Smooth muscle cell (in vitro differentiated cells): ENCODE results near the gene ADNP. TPM values are rescaled to one million over a fixed set of nuclear protein-coding genes. Genes with fewer than 3 reads are reported as not detected.
A peak's percentile ranks its signal among the peaks of the same experiment; 100 is the strongest.

Experiments used
- DNase-seq: peaks from one replicate; lab custom pipeline; 2025; ENCODE audit not compliant: unreplicated experiment; lab: John Stamatoyannopoulos, UW
- H2AFZ ChIP-seq: fragments of 200-600 bp; sonication (generic); 2 replicates; pipeline ENCODE4 v1.6.0; 2016; ENCODE audit warnings: antibody characterized with exemption, low read depth, mild to moderate bottlenecking
- H3F3A ChIP-seq: fragments of 200-600 bp; sonication (generic); 2 replicates; pipeline ENCODE4 v1.6.0; 2017; ENCODE audit warnings: antibody characterized with exemption, low read depth
- H3K27ac ChIP-seq: fragments of 200-600 bp; sonication (generic); 2 replicates; pipeline ENCODE4 v1.5.1; 2016; ENCODE audit warnings: low read depth, mild to moderate bottlenecking
- H3K27me3 ChIP-seq: fragments of 200-600 bp; sonication (generic); 2 replicates; pipeline ENCODE4 v1.6.1; 2016; ENCODE audit warnings: low read depth, mild to moderate bottlenecking
- H3K36me3 ChIP-seq: fragments of 200-600 bp; sonication (generic); 2 replicates; pipeline ENCODE4 v1.5.1; 2016; ENCODE audit warnings: low read depth
- H3K4me1 ChIP-seq: fragments of 200-600 bp; sonication (generic); 2 replicates; pipeline ENCODE4 v1.5.1; 2016; ENCODE audit warnings: low read depth
- H3K4me2 ChIP-seq: fragments of 200-600 bp; sonication (generic); 2 replicates; pipeline ENCODE4 v1.6.0; 2016; ENCODE audit warnings: mild to moderate bottlenecking
- H3K4me3 ChIP-seq: fragments of 200-600 bp; sonication (generic); 2 replicates; pipeline ENCODE4 v1.5.1; 2016; ENCODE audit warnings: mild to moderate bottlenecking
- H3K79me2 ChIP-seq: fragments of 200-600 bp; sonication (generic); 2 replicates; pipeline ENCODE4 v1.6.0; 2016; ENCODE audit warnings: low read depth, mild to moderate bottlenecking
- H3K9ac ChIP-seq: fragments of 200-600 bp; sonication (generic); 2 replicates; pipeline ENCODE4 v1.6.0; 2016; ENCODE audit warnings: low read depth
- H3K9me3 ChIP-seq: fragments of 200-600 bp; sonication (generic); replicated peaks from 2 replicates; pipeline ENCODE4 v1.5.1; 2016; ENCODE audit warnings: low read depth
- H4K20me1 ChIP-seq: fragments of 200-600 bp; sonication (generic); 2 replicates; pipeline ENCODE4 v1.6.0; 2016; ENCODE audit warnings: low read depth
- WGBS: methylation state at CpG from one replicate; pipeline ENCODE4 v1.1.7; 2016; ENCODE audit warnings: low lambda C conversion rate; 5-methylcytosine and 5-hydroxymethylcytosine counted together
- polyA plus RNA-seq: library from polyadenylated mRNA; unstranded; fragments of >200 nt; fragmentation: Nextera tagmentation; extraction: Ambion mirVana; gene quantifications from 2 replicates; pipeline ENCODE4 v1.2.1, GENCODE V29; 2016
- total RNA-seq: library from RNA; depleted of rRNA; stranded (reverse); fragments of >200 nt; gene quantifications from 2 replicates; pipeline ENCODE4 v1.2.3, GENCODE V29; 2014
- TF ChIP-seq, protein P1 (sequence below): fragments of 200-600 bp; sonication (generic); IDR thresholded peaks from 2 replicates; pipeline ENCODE4 v1.5.1; 2017; ENCODE audit warnings: borderline replicate concordance, mild to moderate bottlenecking, antibody characterized with exemption; ENCODE audit not compliant: insufficient read depth, poor library complexity, severe bottlenecking

ADNP gene
- total and polyA plus RNA-seq, 2 experiments from 2014 or later: 14.2 to 57.4 TPM

GRCh38 chr20:50919567-50919966 lies 11.7 kb downstream of the ADNP start:
- H2AFZ ChIP-seq: no peak overlapping the region
- DNase-seq: no peak
- H4K20me1 ChIP-seq: peaks cover 100% of the 10 kb centered on the region
- no peak overlapping the region for H3K4me3 ChIP-seq
- no peak overlapping the region for H3K9ac ChIP-seq
- H3K9me3 ChIP-seq: no peaks in the 10 kb centered on the region
- H3K4me1 ChIP-seq: peaks cover 24% of the 10 kb centered on the region
- TF ChIP-seq, protein P1, sequence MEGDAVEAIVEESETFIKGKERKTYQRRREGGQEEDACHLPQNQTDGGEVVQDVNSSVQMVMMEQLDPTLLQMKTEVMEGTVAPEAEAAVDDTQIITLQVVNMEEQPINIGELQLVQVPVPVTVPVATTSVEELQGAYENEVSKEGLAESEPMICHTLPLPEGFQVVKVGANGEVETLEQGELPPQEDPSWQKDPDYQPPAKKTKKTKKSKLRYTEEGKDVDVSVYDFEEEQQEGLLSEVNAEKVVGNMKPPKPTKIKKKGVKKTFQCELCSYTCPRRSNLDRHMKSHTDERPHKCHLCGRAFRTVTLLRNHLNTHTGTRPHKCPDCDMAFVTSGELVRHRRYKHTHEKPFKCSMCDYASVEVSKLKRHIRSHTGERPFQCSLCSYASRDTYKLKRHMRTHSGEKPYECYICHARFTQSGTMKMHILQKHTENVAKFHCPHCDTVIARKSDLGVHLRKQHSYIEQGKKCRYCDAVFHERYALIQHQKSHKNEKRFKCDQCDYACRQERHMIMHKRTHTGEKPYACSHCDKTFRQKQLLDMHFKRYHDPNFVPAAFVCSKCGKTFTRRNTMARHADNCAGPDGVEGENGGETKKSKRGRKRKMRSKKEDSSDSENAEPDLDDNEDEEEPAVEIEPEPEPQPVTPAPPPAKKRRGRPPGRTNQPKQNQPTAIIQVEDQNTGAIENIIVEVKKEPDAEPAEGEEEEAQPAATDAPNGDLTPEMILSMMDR: no peak
- no peaks in the 10 kb centered on the region for H3K27me3 ChIP-seq
- no peak overlapping the region for H3K4me2 ChIP-seq
- H3K79me2 ChIP-seq: peaks cover 100% of the 10 kb centered on the region
- H3K27ac ChIP-seq: peak overlapping the region; percentile 62
- no peaks in the 10 kb centered on the region for H3K36me3 ChIP-seq
- 82% methylated on average over 6 of the region's 6 CpGs for WGBS
- peaks cover 12% of the 10 kb centered on the region for H3F3A ChIP-seq

- TF ChIP-seq, protein P1: no peak
- Histone ChIP-seq H3K9ac (no peak overlapping the region), H3K4me2 (no peak overlapping the region), H3K27ac (peak overlapping the region; percentile 71), H4K20me1 (peaks cover 100% of the 10 kb centered on the region), H3K27me3 (no peaks in the 10 kb centered on the region), H3K4me1 (peaks cover 31% of the 10 kb centered on the region), H3K79me2 (peaks cover 100% of the 10 kb centered on the region), H3K9me3 (no peaks in the 10 kb centered on the region), H3K4me3 (no peak overlapping the region), H2AFZ (no peak overlapping the region), H3F3A (peaks cover 15% of the 10 kb centered on the region), H3K36me3 (no peaks in the 10 kb centered on the region)
- 86% methylated on average over 3 of the region's 3 CpGs for WGBS
- no peak for DNase-seq
These were observed 12.8 kb downstream of the ADNP start for GRCh38 chr20:50918403-50918802.

DNA sequence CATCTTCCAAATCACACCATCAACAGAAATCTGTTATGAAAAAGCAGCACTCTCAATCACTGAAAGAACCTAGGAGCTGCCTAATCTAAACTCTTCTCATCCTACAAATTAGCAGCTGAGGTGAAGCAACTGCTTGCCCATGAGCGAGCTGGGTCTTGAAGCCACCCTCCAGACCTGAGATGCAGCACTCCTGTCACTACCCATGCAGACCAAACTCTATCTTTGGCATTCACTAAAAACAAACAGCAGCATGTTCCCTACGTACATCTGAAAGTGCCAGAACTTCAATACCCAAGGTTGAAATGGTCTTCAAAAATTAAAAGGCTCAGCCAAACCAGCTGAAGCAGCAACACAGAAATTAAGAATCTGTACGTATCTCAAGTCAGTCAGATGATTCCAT lies 14.3 kb downstream of the ADNP start:
- H4K20me1 ChIP-seq: peaks cover 100% of the 10 kb centered on the region
- H3K9ac ChIP-seq: no peak overlapping the region
- no peak for DNase-seq
- H3K27ac ChIP-seq: peak overlapping the region; percentile 71
- peaks cover 100% of the 10 kb centered on the region for H3K79me2 ChIP-seq
- peak overlapping the region; percentile 74 for H3K4me2 ChIP-seq
- H2AFZ ChIP-seq: no peak overlapping the region
- no peaks in the 10 kb centered on the region for H3K27me3 ChIP-seq
- TF ChIP-seq, protein P1: no peak
- peaks cover 34% of the 10 kb centered on the region for H3K4me1 ChIP-seq
- H3F3A ChIP-seq: peaks cover 19% of the 10 kb centered on the region
- no peak overlapping the region for H3K4me3 ChIP-seq
- no peaks in the 10 kb centered on the region for H3K9me3 ChIP-seq
- WGBS: 72% methylated on average over 3 of the region's 3 CpGs
- no peaks in the 10 kb centered on the region for H3K36me3 ChIP-seq

- Histone ChIP-seq H3K9me3 (no peaks in the 10 kb centered on the region), H3K4me1 (peaks cover 34% of the 10 kb centered on the region), H3K79me2 (peaks cover 100% of the 10 kb centered on the region), H3K27ac (peak overlapping the region; percentile 71), H3K27me3 (no peaks in the 10 kb centered on the region), H3K4me2 (peak overlapping the region; percentile 74), H4K20me1 (peaks cover 100% of the 10 kb centered on the region), H3K36me3 (no peaks in the 10 kb centered on the region), H3F3A (peaks cover 23% of the 10 kb centered on the region), H3K9ac (no peak overlapping the region), H3K4me3 (no peak overlapping the region), H2AFZ (no peak overlapping the region)
- 63% methylated on average over 5 of the region's 5 CpGs for WGBS
- DNase-seq: no peak
- TF ChIP-seq, protein P1: no peak
These were observed 15.0 kb downstream of the ADNP start for GRCh38 chr20:50916257-50916656.
